Thoracic aorta (tissue), 2 donors: ENCODE measurements around the gene AKR7A2. TPM values are rescaled to one million over a fixed set of nuclear protein-coding genes. Genes with fewer than 3 reads are reported as not detected.

Experiments used
- ATAC-seq: fragments of 150-250 bp; one replicate; pipeline ENCODE4 v1.8.0; 2017; ENCODE audit warnings: low read depth; ENCODE audit not compliant: insufficient number of reproducible peaks, low FRiP score
- DNase-seq: peaks from one replicate; pipeline ENCODE4 v3.0.0-alpha.2; 2020; ENCODE audit warnings: low spot score
- H3K27ac ChIP-seq, 2 donors: fragments of 200-600 bp; sonication (generic); 1 replicate in 1 of 2; 2 replicates in 1 of 2; pipeline ENCODE4 v1.5.1; 2016; ENCODE audit warnings: mild to moderate bottlenecking in 2 of 2, moderate library complexity in 2 of 2
- H3K27me3 ChIP-seq: fragments of 200-600 bp; sonication (generic); replicated peaks from 2 replicates; pipeline ENCODE4 v1.6.0; 2016; ENCODE audit warnings: mild to moderate bottlenecking; ENCODE audit not compliant: insufficient read depth
- H3K36me3 ChIP-seq: fragments of 200-600 bp; sonication (generic); one replicate; pipeline ENCODE4 v1.5.1; 2016
- H3K4me1 ChIP-seq, 2 donors: fragments of 200-600 bp; sonication (generic); 1 replicate in 1 of 2; 2 replicates in 1 of 2; pipeline versions ENCODE4 v1.5.1 to v1.6.0; 2016; ENCODE audit warnings: low read depth in 2 of 2, mild to moderate bottlenecking in 1 of 2; ENCODE audit not compliant: control insufficient read depth in 1 of 2
- H3K4me3 ChIP-seq: fragments of 200-600 bp; sonication (generic); 2 replicates; pipeline ENCODE4 v1.5.1; 2016; ENCODE audit warnings: mild to moderate bottlenecking
- H3K9me3 ChIP-seq: fragments of 200-600 bp; sonication (generic); 2 replicates; pipeline ENCODE4 v1.5.1; 2016
- total RNA-seq, 2 donors: library from RNA; depleted of rRNA; stranded (reverse); fragments of >200 nt; gene quantifications; one replicate each; pipeline versions ENCODE4 v1.1.0 to v1.2.3, GENCODE V29; 2016
- TF ChIP-seq, protein P1 (sequence below): fragments of 200-600 bp; sonication (generic); IDR thresholded peaks from one replicate; pipeline ENCODE4 v1.5.1; 2019; ENCODE audit warnings: antibody characterized with exemption

Gene AKR7A2
- total RNA-seq, 2 donors from 2014 or later: 67.1 to 71.5 TPM

- no peaks in the 10 kb centered on the region for H3K27me3 ChIP-seq
- TF ChIP-seq, protein P1, sequence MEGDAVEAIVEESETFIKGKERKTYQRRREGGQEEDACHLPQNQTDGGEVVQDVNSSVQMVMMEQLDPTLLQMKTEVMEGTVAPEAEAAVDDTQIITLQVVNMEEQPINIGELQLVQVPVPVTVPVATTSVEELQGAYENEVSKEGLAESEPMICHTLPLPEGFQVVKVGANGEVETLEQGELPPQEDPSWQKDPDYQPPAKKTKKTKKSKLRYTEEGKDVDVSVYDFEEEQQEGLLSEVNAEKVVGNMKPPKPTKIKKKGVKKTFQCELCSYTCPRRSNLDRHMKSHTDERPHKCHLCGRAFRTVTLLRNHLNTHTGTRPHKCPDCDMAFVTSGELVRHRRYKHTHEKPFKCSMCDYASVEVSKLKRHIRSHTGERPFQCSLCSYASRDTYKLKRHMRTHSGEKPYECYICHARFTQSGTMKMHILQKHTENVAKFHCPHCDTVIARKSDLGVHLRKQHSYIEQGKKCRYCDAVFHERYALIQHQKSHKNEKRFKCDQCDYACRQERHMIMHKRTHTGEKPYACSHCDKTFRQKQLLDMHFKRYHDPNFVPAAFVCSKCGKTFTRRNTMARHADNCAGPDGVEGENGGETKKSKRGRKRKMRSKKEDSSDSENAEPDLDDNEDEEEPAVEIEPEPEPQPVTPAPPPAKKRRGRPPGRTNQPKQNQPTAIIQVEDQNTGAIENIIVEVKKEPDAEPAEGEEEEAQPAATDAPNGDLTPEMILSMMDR: no peak
- H3K9me3 ChIP-seq: no peaks in the 10 kb centered on the region
- ATAC-seq (no peak), DNase-seq (no peak)
- peaks cover 29% of the 10 kb centered on the region for H3K36me3 ChIP-seq
- H3K4me3 ChIP-seq: no peak overlapping the region
- peaks cover 6 to 15% of the 10 kb centered on the region in 2 donors for H3K4me1 ChIP-seq
- no peak overlapping the region for H3K27ac ChIP-seq
Measured at GRCh38 chr1:19340387-19340937, 28.5 kb upstream of the AKR7A2 start.

DNA sequence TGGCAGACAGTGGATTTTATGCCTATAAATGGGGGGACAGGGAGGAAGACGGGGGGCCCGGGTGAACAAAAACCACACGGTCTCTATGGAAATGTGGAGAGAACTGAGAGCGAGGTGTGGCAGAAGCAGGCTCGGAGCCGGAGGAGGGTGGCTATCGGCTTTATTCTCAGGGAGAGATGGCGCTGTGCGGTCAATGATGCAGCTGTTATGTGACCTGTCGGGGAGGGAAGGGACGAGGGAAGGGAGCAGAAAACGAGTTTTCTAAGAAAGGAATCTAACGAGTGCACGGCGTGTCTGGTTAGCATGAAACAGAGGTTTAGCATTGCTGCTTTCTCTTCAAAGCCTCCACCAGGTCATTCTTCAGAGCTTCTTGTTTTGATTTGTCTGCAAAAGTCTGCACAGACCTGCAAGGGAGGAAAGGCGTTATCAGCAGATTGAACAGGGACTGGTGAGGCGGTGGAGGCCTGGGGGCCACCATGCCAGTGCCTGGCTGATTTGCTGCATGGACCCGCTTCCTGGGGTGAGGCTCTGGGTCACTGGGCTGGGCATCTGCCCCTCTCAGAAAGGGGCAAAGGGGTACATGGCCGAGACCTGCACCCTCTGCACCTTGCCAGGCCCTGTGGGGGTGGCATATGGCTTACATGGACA is 27.4 kb upstream of the AKR7A2 start:
- H3K4me1 ChIP-seq: peaks cover 6 to 15% of the 10 kb centered on the region in 2 donors
- TF ChIP-seq, protein P1: no peak

DNA sequence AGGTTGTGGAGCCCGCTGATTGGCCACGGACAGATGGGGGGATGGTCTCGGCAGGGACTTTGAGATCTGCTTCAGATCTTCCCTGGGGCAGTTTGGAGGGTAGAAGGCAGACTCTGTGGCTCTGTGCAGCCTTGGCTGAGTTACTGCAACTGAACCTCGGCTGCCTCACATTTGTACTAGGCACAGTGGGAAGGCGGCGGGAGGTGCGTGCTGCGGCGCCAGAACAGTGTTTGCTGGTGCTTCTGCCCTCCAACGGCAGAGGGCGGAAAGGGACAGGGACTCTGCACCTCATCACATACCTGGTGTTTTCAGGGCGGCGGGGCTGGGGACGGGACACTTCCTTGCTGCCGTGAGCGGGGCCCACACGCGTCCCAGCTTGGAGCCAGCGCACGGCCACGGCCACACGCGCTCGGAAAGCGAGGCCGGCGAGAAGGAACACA is 26.4 kb upstream of the AKR7A2 start:
- no peaks in the 10 kb centered on the region for H3K27me3 ChIP-seq
- ATAC-seq: no peak
- TF ChIP-seq, protein P1: no peak
- DNase-seq: no peak
- no peak overlapping the region for H3K27ac ChIP-seq
- H3K4me1 ChIP-seq: peaks cover 6 to 15% of the 10 kb centered on the region in 2 donors
- H3K9me3 ChIP-seq: no peaks in the 10 kb centered on the region
- H3K36me3 ChIP-seq: peaks cover 12% of the 10 kb centered on the region
- no peak overlapping the region for H3K4me3 ChIP-seq

More for the DNA sequence above, 27.4 kb upstream of the AKR7A2 start:
- no peaks in the 10 kb centered on the region for H3K27me3 ChIP-seq
- peaks cover 20% of the 10 kb centered on the region for H3K36me3 ChIP-seq
- H3K4me3 ChIP-seq: no peak overlapping the region
- DNase-seq: no peak
- no peak overlapping the region for H3K27ac ChIP-seq
- H3K9me3 ChIP-seq: no peaks in the 10 kb centered on the region
- ATAC-seq: no peak

DNA sequence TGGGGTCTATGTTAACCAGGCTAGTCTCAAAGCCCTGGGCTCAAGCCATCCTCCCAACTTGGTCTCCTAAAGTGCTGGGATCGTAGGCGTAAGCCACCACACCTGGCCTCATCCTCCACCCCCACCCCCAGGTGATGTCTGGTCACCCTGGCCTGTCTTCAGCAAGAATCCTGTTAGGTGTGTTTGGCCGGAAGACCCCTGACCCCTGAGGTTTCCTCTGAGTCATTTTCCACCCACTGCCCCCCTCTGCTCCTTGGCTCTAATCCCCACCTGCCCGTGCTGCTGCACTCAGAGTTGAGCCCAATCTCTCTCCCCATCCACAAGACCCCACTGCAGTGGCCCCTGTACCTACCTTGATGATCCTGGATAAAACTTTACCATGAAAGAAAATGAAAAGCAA is 25.3 kb upstream of the AKR7A2 start:
- peaks cover 10% of the 10 kb centered on the region for H3K36me3 ChIP-seq
- peaks cover 6 to 12% of the 10 kb centered on the region in 2 donors for H3K4me1 ChIP-seq
- no peaks in the 10 kb centered on the region for H3K9me3 ChIP-seq
- H3K27me3 ChIP-seq: no peaks in the 10 kb centered on the region
- H3K4me3 ChIP-seq: no peak overlapping the region
- no peak overlapping the region for H3K27ac ChIP-seq
- ATAC-seq (no peak), DNase-seq (no peak)
- TF ChIP-seq, protein P1: no peak

DNA sequence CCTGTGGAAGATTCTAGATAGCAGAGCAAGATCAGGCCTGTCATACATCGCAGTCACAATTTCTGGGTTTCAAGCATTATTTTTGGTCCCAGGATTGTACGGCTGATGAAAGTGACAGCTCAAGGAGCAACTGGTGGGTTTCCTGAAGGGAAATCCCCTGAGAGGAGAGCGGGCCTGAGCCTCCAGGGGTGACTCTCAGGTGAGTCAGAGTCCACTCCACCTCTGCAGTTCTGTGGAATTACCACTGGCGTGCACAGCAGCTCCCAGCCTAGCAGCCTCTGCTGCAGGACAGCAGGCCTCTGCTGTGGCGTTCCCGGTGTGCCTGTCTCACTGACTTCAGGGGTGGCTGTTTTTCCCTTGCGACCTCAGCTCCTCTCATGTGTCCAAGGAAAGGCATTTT is 24.6 kb upstream of the AKR7A2 start:
- no peaks in the 10 kb centered on the region for H3K27me3 ChIP-seq
- DNase-seq: no peak
- H3K27ac ChIP-seq: no peak overlapping the region
- no peak for ATAC-seq
- no peaks in the 10 kb centered on the region for H3K9me3 ChIP-seq
- TF ChIP-seq, protein P1: no peak
- peaks cover 10% of the 10 kb centered on the region for H3K36me3 ChIP-seq
- no peak overlapping the region for H3K4me3 ChIP-seq
- H3K4me1 ChIP-seq: peaks cover under 1 to 5% of the 10 kb centered on the region in 2 donors
